ENCODE data around the gene CIDEC.
"Not testable (repeated sequence)": the region's sequence is repeated elsewhere in the genome, so short reads cannot be mapped to it uniquely, and the experiment has no call there.

- TF ChIP-seq POLR2A (IDR thresholded peaks at IDR 0.05); EP300 (IDR thresholded peaks at IDR 0.05; ENCODE audit: low read depth); CTCF (IDR thresholded peaks at IDR 0.05): not testable (repeated sequence)
Observed at GRCh38 chr3:9895715-9896114, 15.7 kb upstream of the CIDEC start.
